Activated T-cell treated with anti-CD3 and anti-CD28 coated beads, Interleukin-2, amount 50 U/mL, for 1 hour (primary cell): ENCODE measurements around the gene PCP2.

Source experiments
- DNase-seq: peaks from one replicate; pipeline ENCODE4 v3.0.0-alpha.2; 2020

Gene PCP2

DNA sequence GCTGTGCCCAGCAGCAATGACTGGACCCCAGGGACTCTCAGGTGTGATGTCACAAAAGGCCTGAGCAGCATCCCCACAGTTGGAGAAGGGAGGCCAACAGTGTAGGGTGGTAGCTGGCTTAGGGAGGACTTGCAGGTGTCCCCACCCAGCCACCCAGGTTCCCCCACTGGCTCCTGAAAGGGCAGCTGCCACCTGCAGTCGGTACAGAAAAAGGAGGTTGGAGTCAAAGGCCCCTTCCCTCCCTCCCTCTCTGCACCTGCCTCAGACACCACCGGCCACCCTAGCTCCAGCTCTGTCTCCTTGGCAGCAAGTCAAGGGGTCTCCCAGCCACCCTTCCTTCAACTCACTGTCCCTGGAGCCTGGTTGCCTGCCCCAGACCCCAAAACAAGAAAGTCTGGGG lies at the start of gene PCP2:
TSS of gene PCP2 (minus strand) at position 22 of the 400 bp plus-strand sequence. CDS start 262 bp downstream, outside the sequence.
- DNase-seq = no peak

- no peak for DNase-seq
These were observed 48.8 kb upstream of the PCP2 start for GRCh38 chr19:7682175-7682855.

DNA sequence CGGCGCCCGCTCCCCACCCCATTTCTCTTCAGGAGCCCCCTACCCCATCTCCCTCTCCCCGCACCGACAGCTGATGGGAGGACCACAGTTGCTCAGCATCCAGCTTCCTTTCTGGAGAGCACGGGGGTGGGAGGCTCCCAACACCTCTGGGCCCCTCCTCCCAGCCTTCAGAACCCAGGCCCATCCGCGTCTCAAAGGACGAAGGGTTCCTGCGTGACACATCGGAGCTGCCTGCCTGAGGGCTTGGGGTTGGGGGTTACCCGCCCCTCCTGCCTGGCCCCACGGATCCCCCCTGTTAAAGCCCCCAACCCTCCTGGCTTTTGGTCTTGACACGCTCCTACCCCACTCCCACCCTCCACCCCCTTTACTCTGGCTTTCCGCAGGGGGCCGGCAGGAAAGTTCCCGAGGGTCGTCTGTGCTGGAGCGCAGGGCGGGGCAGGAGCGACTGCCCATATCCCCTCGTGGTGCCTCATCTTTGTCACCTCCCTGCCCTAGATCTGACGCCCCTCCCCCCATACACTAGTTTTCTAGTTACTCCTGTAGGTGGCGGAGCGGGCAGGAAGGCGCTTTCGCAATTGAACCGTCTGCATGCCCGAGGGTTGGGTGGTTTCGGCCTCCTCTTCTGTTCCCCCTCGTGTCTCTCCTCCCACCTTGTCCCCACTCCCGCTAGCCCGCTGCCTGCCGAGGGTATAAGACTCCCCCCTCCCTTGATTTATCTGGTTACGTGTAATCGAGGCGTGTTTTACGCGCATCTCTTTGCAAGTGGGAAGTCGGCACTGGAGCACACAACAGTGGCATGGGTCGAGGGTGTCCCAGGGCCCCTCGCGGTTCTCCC lies 48.0 kb upstream of the PCP2 start:
- peak; percentile 76 for DNase-seq

DNA sequence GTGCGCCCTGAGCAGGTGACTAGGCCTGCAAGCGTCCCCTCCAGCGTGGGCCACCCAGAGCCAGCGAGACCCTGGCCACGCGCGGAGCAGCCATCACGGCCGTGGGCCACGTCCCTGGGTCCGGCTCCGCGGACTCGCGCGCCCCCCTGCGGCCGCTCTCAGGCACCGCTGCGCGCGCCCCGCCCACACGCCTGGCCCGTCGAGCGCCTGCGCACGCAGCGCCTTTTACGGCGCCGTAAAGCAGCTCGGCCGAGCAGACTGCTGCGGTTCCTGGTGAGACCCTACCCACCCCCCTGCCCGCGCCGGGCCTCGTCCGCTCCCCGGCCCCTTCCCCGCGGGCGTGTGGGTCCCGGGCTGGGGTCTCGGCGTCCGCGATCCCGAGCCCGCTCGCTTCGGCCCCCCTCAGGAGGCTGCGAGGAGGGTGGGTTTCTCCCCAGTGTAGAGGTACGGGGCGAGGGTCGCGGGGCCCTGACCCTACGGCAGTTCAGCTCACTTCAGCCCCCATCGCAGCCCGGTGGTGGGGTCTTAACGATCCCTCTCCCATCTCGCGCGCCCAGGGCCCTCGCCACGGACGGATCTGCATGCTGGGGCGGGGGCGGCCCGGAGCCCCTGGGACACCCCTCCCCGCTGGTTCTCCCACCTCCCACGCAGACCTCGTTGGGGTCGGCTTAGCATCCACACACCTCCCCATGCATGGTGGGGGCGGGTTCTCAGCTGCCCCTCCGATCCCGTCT lies 47.3 kb upstream of the PCP2 start, which contains the start of gene TRAPPC5:
TSS of gene TRAPPC5 (plus strand) at position 228 of the 734 bp plus-strand sequence. CDS start 1,421 bp downstream, outside the sequence.
- peak; percentile 92 for DNase-seq

GRCh38 chr19:7679771-7680605 lies 46.5 kb upstream of the PCP2 start:
- no peak for DNase-seq

DNA sequence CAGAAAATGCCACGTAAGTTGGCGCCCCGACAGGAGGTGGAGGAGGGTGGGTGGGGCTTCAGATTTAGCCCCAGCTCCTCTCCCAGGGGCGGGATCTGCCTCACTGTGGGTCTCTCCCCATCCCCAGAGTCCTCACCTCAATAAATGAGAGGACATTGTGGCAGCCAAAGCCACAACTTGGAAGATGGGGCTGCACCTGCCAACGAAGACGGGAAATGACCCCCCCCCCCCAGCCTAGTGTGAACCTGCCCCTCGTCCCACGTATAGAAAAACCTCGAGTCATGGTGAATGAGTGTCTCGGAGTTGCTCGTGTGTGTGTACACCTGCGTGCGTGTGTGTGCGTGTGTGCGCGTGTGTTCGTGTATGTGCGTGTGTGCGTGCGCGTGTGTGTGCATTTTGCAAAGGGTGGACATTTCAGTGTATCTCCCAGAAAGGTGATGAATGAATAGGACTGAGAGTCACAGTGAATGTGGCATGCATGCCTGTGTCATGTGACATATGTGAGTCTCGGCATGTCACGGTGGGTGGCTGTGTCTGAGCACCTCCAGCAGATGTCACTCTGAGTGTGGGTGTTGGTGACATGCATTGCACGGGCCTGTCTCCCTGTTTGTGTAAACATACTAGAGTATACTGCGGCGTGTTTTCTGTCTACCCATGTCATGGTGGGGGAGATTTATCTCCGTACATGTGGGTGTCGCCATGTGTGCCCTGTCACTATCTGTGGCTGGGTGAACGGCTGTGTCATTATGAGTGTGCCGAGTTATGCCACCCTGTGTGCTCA lies 45.6 kb upstream of the PCP2 start:
- peak; percentile 67 for DNase-seq

DNA sequence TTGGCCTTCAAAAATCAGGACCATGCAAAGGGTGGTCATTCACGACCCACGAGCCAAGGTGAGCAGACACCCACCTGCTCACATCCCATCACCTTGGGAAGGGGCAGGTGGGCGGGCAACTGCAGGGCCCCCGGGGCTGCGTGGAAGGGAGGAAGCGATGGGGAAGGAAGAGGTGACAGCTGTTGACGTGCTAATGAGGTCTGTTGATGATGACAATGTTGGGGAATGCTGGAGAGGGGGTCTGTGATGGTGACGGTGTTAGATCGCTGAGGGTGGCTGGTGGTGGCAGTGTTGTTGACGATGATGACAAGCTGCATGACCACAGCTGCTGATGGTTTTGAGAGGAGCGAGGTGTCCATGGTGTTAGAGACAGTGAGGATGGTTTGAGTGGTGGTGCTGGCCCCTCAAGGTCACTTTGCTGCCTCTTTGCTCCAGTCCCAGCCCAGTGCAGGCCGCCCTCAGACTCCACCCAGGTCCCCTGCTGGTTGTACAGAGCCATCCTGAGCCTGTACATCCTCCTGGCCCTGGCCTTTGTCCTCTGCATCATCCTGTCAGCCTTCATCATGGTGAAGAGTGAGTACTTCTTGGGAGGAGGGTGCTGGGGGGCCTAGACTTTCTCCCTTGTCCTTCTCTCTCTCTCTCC lies 44.3 kb upstream of the PCP2 start:
- no peak for DNase-seq

GRCh38 chr19:7676854-7677253 lies 43.3 kb upstream of the PCP2 start, which contains the start of gene MCEMP1:
MCEMP1 (plus strand) TSS chr19:7677090; CDS start chr19:7677121, 31 bp downstream.
- DNase-seq = no peak

GRCh38 chr19:7676376-7676775 lies 42.9 kb upstream of the PCP2 start:
- DNase-seq = no peak

GRCh38 chr19:7674010-7675005 lies 40.8 kb upstream of the PCP2 start:
- DNase-seq = no peak

DNA sequence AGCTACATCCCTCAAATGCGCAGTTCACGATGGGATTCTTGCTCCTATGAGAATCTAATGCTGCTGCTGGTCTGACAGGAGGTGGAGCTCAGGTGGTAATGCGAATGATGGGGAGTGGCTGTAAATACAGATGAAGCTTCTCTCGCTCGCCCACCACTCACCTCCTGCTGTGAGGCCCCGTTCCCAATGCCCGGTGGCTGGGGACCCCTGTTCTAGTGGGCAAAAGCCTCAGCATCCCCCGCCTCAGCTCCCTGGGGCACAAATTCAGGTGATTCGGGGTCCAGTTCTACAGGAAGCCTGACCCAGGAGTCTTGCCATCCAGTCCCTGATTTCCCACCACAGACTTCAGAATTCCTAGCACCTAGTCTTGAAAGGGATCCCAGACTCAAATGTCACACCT lies 39.0 kb upstream of the PCP2 start:
- DNase-seq = no peak

DNA sequence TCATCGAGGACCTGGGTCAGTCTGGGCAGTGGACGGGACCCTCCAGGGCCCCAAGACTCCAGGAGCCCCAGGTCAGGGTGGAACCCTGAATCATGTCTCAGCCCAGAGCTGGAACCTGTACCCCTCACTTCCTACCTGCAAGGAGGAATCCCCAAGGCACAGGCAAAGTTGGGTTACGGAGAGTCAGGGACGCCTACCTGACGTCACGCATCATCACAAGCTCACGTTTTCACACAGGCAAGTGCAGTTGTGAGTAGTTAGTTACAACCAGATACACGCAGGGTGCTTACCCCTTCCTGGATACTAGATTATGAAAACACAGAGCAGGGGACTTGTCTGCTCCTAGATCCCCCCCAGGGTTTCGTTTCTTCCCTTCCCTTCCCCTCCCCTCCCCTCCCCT lies 37.3 kb upstream of the PCP2 start:
- DNase-seq = no peak

DNA sequence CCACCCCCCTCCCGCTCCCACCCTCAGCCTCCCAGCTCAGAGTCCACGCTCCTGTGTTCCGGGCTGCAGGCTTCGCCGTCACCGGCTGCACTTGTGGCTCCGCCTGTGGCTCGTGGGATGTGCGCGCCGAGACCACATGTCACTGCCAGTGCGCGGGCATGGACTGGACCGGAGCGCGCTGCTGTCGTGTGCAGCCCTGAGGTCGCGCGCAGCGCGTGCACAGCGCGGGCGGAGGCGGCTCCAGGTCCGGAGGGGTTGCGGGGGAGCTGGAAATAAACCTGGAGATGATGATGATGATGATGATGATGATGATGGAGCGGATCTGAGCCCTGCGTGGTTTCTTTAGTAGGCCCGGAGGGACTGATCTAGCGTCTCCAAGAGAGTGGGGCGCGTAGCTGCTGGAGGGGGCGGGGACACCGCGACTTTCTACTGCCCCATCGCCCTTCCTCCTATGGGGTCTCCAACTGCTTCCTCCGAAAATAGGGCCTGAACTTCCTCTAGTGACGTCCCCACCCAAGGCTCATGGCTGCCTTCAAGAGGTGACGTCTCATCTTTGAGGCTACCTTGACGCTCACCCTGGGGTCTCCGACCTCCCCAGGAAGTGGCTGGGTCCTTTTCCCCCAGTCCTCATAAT lies 36.7 kb upstream of the PCP2 start:
- no peak for DNase-seq

- DNase-seq = no peak
These were observed 36.1 kb upstream of the PCP2 start for GRCh38 chr19:7669641-7670040.

GRCh38 chr19:7668842-7669241 lies 35.3 kb upstream of the PCP2 start, which contains the start of gene RETN:
RETN (plus strand) TSS chr19:7669049; CDS start chr19:7669327, 278 bp downstream.
- no peak for DNase-seq

- no peak for DNase-seq
These were observed 31.6 kb upstream of the PCP2 start for GRCh38 chr19:7665076-7665475.

DNA sequence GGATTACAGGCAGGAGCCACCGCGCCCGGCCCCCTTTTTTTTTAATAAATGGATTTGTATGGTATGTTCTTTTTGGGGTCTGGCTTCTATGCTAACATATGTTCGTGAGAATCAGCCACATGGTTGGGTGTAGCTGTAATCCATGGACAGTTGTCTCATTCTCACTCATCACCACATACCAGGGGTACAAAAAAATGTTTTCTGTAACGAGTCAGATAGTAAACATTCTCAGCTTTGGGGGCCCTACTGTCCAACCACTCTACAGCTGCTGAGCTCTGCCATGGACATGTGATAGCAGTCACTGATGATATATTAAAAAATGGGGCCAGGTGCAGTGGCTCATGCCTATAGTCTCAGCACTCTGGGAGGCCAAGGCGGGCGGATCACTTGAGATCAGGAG lies 30.2 kb upstream of the PCP2 start:
- DNase-seq = no peak

DNA sequence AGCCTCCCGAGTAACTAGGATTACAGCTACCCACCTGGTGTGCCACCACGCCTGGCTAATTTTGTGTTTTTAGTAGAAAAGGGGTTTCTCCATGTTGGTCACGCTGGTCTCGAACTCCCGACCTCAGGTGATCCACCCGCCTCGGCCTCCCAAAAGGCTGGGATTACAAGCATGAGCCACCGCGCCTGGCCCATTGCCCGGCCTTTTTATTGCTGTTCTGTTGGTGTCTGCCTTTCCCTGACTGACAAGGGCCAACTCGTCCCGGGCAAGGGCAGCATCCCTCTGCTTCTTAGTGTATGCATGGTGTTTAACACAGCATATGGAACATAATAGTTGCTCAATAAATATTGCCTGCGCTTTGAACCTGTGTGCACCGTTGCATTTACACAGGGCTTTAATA lies 29.1 kb upstream of the PCP2 start:
- no peak for DNase-seq
